CD8-positive, alpha-beta memory T cell (primary cell): ENCODE measurements around the gene PRELID3B. TPM values are rescaled to one million over a fixed set of nuclear protein-coding genes. Genes with fewer than 3 reads are reported as not detected.
A peak's percentile ranks its signal among the peaks of the same experiment; 100 is the strongest.
"Not testable (repeated sequence)": the region's sequence is repeated elsewhere in the genome, so short reads cannot be mapped to it uniquely, and the experiment has no call there.

Source experiments
- CTCF ChIA-PET: fragments of 350-600 bp; sonication (Branson Sonifier 250); formaldehyde crosslinking; loops from one replicate; lab custom pipeline; 2021; ENCODE audit warnings: antibody characterized with exemption; lab: Charles Lee
- POLR2A ChIA-PET: fragments of 350-600 bp; sonication (Branson Sonifier 250); formaldehyde crosslinking; loops from one replicate; lab custom pipeline; 2021; ENCODE audit warnings: antibody characterized with exemption; lab: Charles Lee
- DNase-seq, 5 donors: peaks; one replicate each; pipeline versions ENCODE4 v3.0.0 to v3.0.0-alpha.2; 2020 to 2022; ENCODE audit warnings: mixed read lengths in 1 of 5
- H3K27ac ChIP-seq: one replicate; pipeline ENCODE4 v1.7.0; 2013; ENCODE audit warnings: low read depth, mild to moderate bottlenecking, low read length, moderate library complexity
- H3K27me3 ChIP-seq: 2 replicates; pipeline ENCODE4 v1.7.0; 2013; ENCODE audit warnings: low read length, mild to moderate bottlenecking; ENCODE audit not compliant: insufficient read depth, poor library complexity, severe bottlenecking
- H3K36me3 ChIP-seq: 2 replicates; pipeline ENCODE4 v1.7.0; 2013; ENCODE audit warnings: mild to moderate bottlenecking, low read length, moderate library complexity; ENCODE audit not compliant: insufficient read depth
- H3K4me1 ChIP-seq: 2 replicates; pipeline ENCODE4 v1.7.0; 2013; ENCODE audit warnings: mild to moderate bottlenecking, low read length, moderate library complexity; ENCODE audit not compliant: insufficient read depth
- H3K4me3 ChIP-seq: 2 replicates; pipeline ENCODE4 v1.7.0; 2013; ENCODE audit warnings: mild to moderate bottlenecking, low read length
- H3K9me3 ChIP-seq: 2 replicates; pipeline ENCODE4 v1.7.0; 2013; ENCODE audit warnings: mild to moderate bottlenecking, low read length
- H3K27ac Mint-ChIP-seq, 8 donors: one replicate each; pipeline ENCODE4 v1.8.0; 2020 to 2021; ENCODE audit warnings: mixed read lengths in 8 of 8, mild to moderate bottlenecking in 6 of 8, inconsistent platforms in 3 of 8, moderate library complexity in 3 of 8
- H3K27me3 Mint-ChIP-seq, 2 donors: one replicate each; pipeline ENCODE4 v1.8.0; 2020 to 2021; ENCODE audit warnings: mixed read lengths in 2 of 2, mild to moderate bottlenecking in 1 of 2, moderate library complexity in 1 of 2
- H3K36me3 Mint-ChIP-seq, 3 donors: one replicate each; pipeline ENCODE4 v1.8.0; 2020 to 2021; ENCODE audit warnings: mixed read lengths in 3 of 3, inconsistent platforms in 1 of 3, mild to moderate bottlenecking in 1 of 3
- H3K4me1 Mint-ChIP-seq, 3 donors: one replicate each; pipeline ENCODE4 v1.8.0; 2020 to 2021; ENCODE audit warnings: mixed read lengths in 3 of 3, inconsistent platforms in 1 of 3, mild to moderate bottlenecking in 1 of 3
- H3K4me3 Mint-ChIP-seq, 7 donors: one replicate each; pipeline ENCODE4 v1.8.0; 2020 to 2021; ENCODE audit warnings: mixed read lengths in 7 of 7, mild to moderate bottlenecking in 6 of 7, moderate library complexity in 4 of 7, inconsistent platforms in 2 of 7
- H3K9me3 Mint-ChIP-seq, 5 donors: one replicate each; pipeline ENCODE4 v1.8.0; 2020 to 2022; ENCODE audit warnings: mixed read lengths in 5 of 5, mild to moderate bottlenecking in 3 of 5, moderate library complexity in 2 of 5, inconsistent platforms in 1 of 5
- polyA plus RNA-seq: library from polyadenylated mRNA; unstranded; fragments of 300-500 nt; fragmentation: Illumina TruSeq; gene quantifications from one replicate; pipeline ENCODE4 v1.2.3, GENCODE V29; 2021
- total RNA-seq, 2 experiments: library from RNA; stranded (reverse); gene quantifications; one replicate each; pipeline ENCODE4 v1.2.3, GENCODE V29; 2021

Gene PRELID3B
- total and polyA plus RNA-seq, 3 experiments from 2014 or later = 33.8 to 141 (median 127) TPM

DNA sequence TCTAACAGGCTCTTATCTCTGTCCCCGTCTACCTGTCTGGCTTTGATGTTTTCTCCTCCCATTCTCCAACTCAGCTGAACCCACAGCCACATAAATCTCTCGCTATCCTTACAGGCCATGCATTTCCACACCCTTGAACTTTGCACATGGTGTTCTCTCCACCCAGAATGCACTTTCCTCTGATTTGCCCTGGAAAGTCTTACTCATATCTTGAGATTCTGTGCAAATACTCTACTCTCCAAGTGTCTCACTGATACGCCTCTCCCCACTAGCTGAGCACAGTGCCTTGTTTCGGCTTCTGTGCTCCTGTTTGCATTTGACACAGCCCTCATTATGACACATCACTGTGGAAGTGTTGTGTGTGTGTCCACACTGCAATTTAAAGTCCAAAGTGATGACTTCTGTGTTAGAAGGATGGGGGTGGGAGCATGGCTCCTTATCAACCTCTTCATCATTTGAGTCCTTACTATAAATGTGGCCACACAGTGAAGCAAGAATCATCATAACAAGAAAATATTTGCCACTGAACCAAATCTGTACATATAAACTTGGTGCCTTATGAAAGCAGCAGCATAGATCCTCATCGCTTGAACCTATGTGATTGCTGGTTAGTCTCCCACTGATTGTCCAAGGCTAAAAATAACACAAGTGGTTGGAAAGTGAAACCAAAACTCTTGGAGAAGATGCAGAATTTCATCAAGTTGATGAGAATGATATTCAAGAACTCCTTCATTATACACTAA lies 5.5 kb upstream of the PRELID3B start:
- Histone ChIP-seq H3K36me3 (no peaks in the 10 kb centered on the region), H3K27me3 (no peaks in the 10 kb centered on the region), H3K9me3 (no peaks in the 10 kb centered on the region), H3K27ac (no peak overlapping the region), H3K4me3 (no peak overlapping the region), H3K4me1 (peaks cover 11% of the 10 kb centered on the region)
- Mint-ChIP-seq H3K4me3 (peak overlapping the region in 1 of 7 donors; percentile 4), H3K9me3 (no peaks in the 10 kb centered on the region), H3K27me3 (peaks cover 8 to 24% of the 10 kb centered on the region in 2 donors), H3K4me1 (peaks cover 14 to 23% (median 21%) of the 10 kb centered on the region in 3 donors), H3K36me3 (peaks cover 0 to under 1% (median 0%) of the 10 kb centered on the region in 3 donors), H3K27ac (peak overlapping the region in 2 of 8 donors; percentile 51 to 55)
- no peak for DNase-seq
- ChIA-PET CTCF (no interaction called here), POLR2A (no interaction called here)

DNA sequence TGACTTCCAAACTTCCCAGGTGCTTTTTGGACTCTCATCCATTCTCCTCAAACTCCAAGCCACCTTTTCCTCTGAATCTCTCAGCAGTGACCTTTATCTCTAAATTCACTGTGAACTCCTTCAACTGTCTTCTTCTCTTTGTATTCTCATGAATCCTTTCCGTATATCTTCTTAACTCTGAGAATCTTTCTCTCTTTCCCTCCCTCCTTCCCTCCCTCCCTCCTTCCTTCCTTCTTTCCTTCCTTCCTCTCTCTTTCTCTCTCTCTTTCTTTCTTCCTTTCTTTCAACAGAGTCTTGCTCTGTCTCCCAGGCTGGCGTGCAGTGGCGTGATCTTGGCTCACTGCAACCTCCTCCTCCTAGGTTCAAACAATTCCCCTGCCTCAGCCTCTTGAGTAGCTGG lies 4.3 kb upstream of the PRELID3B start:
- no peak overlapping the region for H3K4me3 Mint-ChIP-seq
- Histone ChIP-seq H3K4me3 (no peak overlapping the region), H3K9me3 (no peaks in the 10 kb centered on the region), H3K27ac (no peak overlapping the region), H3K27me3 (no peaks in the 10 kb centered on the region), H3K4me1 (peaks cover 15% of the 10 kb centered on the region), H3K36me3 (no peaks in the 10 kb centered on the region)
- H3K36me3 Mint-ChIP-seq = peaks cover 0 to 1% (median 0%) of the 10 kb centered on the region in 3 donors
- no peaks in the 10 kb centered on the region for H3K9me3 Mint-ChIP-seq
- POLR2A ChIA-PET = no interaction called here
- peak overlapping the region in 1 of 8 donors; percentile 38 for H3K27ac Mint-ChIP-seq
- no peak for DNase-seq
- peaks cover 15 to 25% (median 24%) of the 10 kb centered on the region in 3 donors for H3K4me1 Mint-ChIP-seq
- H3K27me3 Mint-ChIP-seq = peaks cover 6 to 19% of the 10 kb centered on the region in 2 donors
- CTCF ChIA-PET = interaction anchor here (1.9 kb wide), 1 partner anchor 161 kb away, joined by 5 read pairs; no protein-coding TSS in a partner anchor

DNA sequence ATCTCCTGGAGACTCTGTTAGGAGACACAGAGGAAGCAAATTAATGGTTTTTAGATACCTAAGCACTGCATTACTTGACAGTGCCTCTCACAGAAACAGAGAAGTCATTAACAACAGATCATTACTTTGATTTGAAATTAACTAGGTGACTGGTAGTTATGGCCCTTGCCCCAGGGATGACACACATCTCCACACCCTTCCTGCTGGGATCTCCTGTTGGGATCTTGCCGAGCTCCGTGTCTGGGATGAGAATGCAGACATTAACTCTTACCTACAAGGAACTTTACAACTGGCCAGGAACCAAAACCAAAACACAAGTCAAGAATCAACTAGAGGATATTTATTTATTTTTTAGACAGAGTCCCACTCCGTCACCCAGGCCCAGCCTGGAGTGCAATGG lies 2.2 kb upstream of the PRELID3B start:
- peak overlapping the region in 2 of 7 donors; percentile 21 to 83 for H3K4me3 Mint-ChIP-seq
- H3K36me3 Mint-ChIP-seq = peaks cover 0 to 16% (median 2%) of the 10 kb centered on the region in 3 donors
- ChIA-PET CTCF (interaction anchor here (1.7 to 1.9 kb wide), 2 partner anchors 11 to 163 kb away, joined by 4 to 5 read pairs; no protein-coding TSS in a partner anchor), POLR2A (no interaction called here)
- no peak for DNase-seq
- H3K9me3 Mint-ChIP-seq = no peaks in the 10 kb centered on the region
- peaks cover 35% of the 10 kb centered on the region for H3K4me1 ChIP-seq
- no peaks in the 10 kb centered on the region for H3K9me3 ChIP-seq
- H3K27me3 Mint-ChIP-seq = peaks cover 0 to 4% of the 10 kb centered on the region in 2 donors
- H3K27ac Mint-ChIP-seq = peak overlapping the region in 7 of 8 donors; percentile 55 to 98 (median 93)
- H3K27me3 ChIP-seq = no peaks in the 10 kb centered on the region
- H3K36me3 ChIP-seq = no peaks in the 10 kb centered on the region
- peaks cover 33 to 46% (median 45%) of the 10 kb centered on the region in 3 donors for H3K4me1 Mint-ChIP-seq
- H3K27ac ChIP-seq = no peak overlapping the region
- no peak overlapping the region for H3K4me3 ChIP-seq

DNA sequence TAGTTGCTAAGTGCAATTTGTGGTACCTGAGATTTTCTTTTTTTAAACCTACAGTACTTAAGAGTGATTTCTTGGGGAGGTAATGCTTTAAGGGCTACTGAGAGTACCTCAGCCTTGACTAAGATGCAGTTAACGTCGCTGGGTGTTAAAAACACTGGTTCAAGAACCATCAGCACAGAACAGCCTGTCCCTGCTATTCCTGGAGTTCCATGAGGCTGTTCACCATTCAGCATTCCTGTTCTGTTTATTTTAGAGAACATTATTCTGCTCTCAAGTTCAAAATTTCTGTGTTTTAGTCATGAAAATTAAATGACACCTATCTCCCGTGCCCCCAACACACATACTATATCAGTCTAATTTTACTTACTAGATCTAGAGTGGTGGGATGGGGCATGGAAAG lies 1.7 kb upstream of the PRELID3B start:
- no peak for DNase-seq
- ChIA-PET POLR2A (no interaction called here), CTCF (no interaction called here)
- H3K27ac Mint-ChIP-seq = peak overlapping the region; percentile 79 to 98 (median 96)
- H3K36me3 Mint-ChIP-seq = peaks cover 0 to 18% (median 2%) of the 10 kb centered on the region in 3 donors
- H3K4me1 Mint-ChIP-seq = peaks cover 38 to 51% (median 50%) of the 10 kb centered on the region in 3 donors
- Histone ChIP-seq H3K36me3 (no peaks in the 10 kb centered on the region), H3K27ac (no peak overlapping the region), H3K4me3 (no peak overlapping the region), H3K4me1 (peaks cover 40% of the 10 kb centered on the region), H3K9me3 (no peaks in the 10 kb centered on the region), H3K27me3 (no peaks in the 10 kb centered on the region)
- H3K27me3 Mint-ChIP-seq = peaks cover 0 to 1% of the 10 kb centered on the region in 2 donors
- peak overlapping the region in 3 of 7 donors; percentile 7 to 83 (median 23) for H3K4me3 Mint-ChIP-seq
- H3K9me3 Mint-ChIP-seq = no peaks in the 10 kb centered on the region

DNA sequence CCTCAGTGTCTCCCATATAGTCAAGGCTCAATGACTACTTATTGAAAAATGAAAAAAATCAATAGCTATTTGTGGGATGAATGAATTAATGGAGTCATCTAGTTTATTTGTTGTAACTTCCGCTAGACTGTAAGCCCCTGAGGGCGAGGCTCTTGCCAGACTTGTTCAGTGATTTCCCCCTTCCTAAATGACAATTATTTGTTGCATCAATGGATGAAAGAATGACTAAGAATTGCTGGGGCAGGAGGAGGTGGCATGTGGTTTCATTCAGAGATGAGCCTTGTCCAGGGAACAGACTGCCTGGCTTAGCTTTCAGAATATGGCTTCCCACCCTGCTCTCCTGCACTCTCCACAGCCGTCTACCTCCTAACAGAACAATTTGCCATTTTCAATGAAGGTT lies 1.1 kb upstream of the PRELID3B start:
- peak overlapping the region; percentile 76 for H3K4me3 ChIP-seq
- ChIA-PET CTCF (interaction anchor here (0.9 to 4.1 kb wide), 4 partner anchors 11 to 159 kb away, joined by 3 to 24 read pairs (median 4); partner anchors contain the start of gene ATP5F1E), POLR2A (interaction anchor here (0.7 to 3.9 kb wide), 5 partner anchors 11 to 155 kb away, joined by 3 to 35 read pairs (median 3); partner anchors contain the start of gene ATP5F1E)
- H3K4me1 ChIP-seq = peaks cover 42% of the 10 kb centered on the region
- H3K27me3 ChIP-seq = no peaks in the 10 kb centered on the region
- Mint-ChIP-seq H3K4me1 (peaks cover 41 to 57% (median 56%) of the 10 kb centered on the region in 3 donors), H3K27ac (peak overlapping the region; percentile 79 to 98 (median 96)), H3K27me3 (no peaks in the 10 kb centered on the region), H3K36me3 (peaks cover 0 to 22% (median 2%) of the 10 kb centered on the region in 3 donors), H3K4me3 (peak overlapping the region; percentile 83 to 95 (median 92)), H3K9me3 (no peaks in the 10 kb centered on the region)
- DNase-seq = no peak
- H3K27ac ChIP-seq = peak overlapping the region; percentile 89
- H3K36me3 ChIP-seq = no peaks in the 10 kb centered on the region
- no peaks in the 10 kb centered on the region for H3K9me3 ChIP-seq

DNA sequence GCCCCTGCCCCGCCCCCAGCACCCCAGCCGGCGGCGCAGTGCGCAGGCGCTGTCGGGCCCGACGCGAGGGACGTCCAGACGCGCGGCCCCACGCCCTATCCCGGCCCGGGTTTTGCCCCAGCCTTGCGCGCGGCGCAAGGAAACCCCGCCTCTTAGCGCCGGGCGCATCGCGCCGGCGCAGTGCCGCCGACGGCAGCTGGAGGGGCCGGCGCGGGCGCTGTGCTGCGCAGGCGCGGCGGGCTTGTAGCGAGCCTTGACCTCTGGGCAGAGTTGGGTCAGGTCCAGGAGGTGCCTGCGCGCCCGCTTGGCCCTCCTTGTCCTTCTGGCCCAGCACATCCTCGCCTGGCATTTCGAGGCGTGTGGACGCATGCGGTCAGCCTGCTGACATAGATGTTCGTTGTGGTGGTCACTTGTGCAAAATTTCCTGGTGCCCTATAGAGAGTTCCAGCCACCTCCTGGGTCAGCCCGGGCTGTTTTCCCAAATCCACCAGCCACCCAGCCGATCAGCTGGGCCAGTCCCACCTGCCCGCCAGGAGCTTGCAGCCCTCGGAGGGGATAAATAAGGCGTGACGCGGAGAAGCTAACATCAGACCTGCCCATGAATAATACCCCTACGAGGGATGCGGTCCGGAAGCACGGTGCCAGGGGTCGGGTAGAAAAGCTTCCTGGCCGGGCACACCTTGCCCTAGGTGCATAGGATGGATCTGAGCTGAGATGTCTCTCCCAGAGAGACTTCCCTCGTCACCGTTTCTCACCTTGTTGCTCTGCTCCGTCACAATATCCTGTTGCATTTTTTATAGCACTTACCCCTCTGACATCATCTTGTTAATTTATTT lies 428 bp upstream of the PRELID3B start:
- peak; percentile 93 to 95 (median 94) for DNase-seq
- Mint-ChIP-seq H3K36me3 (peaks cover 0 to 25% (median 2%) of the 10 kb centered on the region in 3 donors), H3K4me1 (peaks cover 42 to 61% (median 56%) of the 10 kb centered on the region in 3 donors), H3K4me3 (peak overlapping the region; percentile 83 to 95 (median 92)), H3K27me3 (no peaks in the 10 kb centered on the region), H3K9me3 (no peaks in the 10 kb centered on the region), H3K27ac (peak overlapping the region; percentile 89 to 98 (median 97))
- peaks cover 4% of the 10 kb centered on the region for H3K36me3 ChIP-seq
- CTCF ChIA-PET = interaction anchor here (0.9 to 4.1 kb wide), 4 partner anchors 11 to 159 kb away, joined by 3 to 24 read pairs (median 4); partner anchors contain the start of gene ATP5F1E
- H3K27me3 ChIP-seq = no peaks in the 10 kb centered on the region
- H3K4me3 ChIP-seq = peak overlapping the region; percentile 76
- POLR2A ChIA-PET = interaction anchor here (0.7 to 3.9 kb wide), 6 partner anchors 11 to 154 kb away, joined by 3 to 35 read pairs (median 4); partner anchors contain the start of gene ATP5F1E
- H3K27ac ChIP-seq = peak overlapping the region; percentile 89
- H3K9me3 ChIP-seq = no peaks in the 10 kb centered on the region
- peaks cover 42% of the 10 kb centered on the region for H3K4me1 ChIP-seq

DNA sequence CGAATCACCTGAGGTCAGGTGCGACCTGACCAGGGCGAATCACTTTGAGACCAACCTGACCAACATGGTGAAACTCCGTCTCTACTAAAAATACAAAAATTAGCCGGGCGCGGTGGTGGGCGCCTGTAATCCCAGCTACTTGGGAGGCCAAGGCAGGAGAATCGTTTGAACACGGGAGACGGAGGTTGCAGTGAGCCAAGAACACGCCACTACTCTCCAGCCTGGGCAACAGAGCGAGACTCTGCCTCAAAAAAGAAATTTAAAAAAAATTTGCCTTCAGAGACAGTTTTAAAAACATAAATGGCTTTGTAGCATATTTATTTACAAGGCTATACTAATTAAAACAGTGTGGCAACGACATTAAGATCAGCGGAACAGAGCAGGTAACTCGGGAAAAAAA lies 1.1 kb downstream of the PRELID3B start:
- DNase-seq, H3K9me3 Mint-ChIP-seq, H3K9me3 ChIP-seq, H3K27me3 ChIP-seq, H3K27me3 Mint-ChIP-seq: not testable (repeated sequence)
- peak overlapping the region; percentile 44 to 97 (median 80) for H3K27ac Mint-ChIP-seq
- Histone ChIP-seq H3K36me3 (peaks cover 17% of the 10 kb centered on the region), H3K27ac (peak overlapping the region; percentile 89), H3K4me3 (peak overlapping the region; percentile 76), H3K4me1 (peaks cover 42% of the 10 kb centered on the region)
- peak overlapping the region; percentile 83 to 95 (median 92) for H3K4me3 Mint-ChIP-seq
- ChIA-PET POLR2A (interaction anchor here (3.9 kb wide), 1 partner anchor 9 kb away, joined by 35 read pairs; the partner anchor contains the start of gene ATP5F1E), CTCF (interaction anchor here (4.1 kb wide), 1 partner anchor 9 kb away, joined by 24 read pairs; the partner anchor contains the start of gene ATP5F1E)
- peaks cover 48 to 61% (median 61%) of the 10 kb centered on the region in 3 donors for H3K4me1 Mint-ChIP-seq
- H3K36me3 Mint-ChIP-seq = peaks cover 6 to 41% (median 9%) of the 10 kb centered on the region in 3 donors
